Limb (tissue), 2 donors: Measurements from ENCODE around the gene NR4A3.

Experiments used
- DNase-seq, 2 donors: peaks; one replicate each; pipeline ENCODE4 v3.0.0-alpha.2; 2016; ENCODE audit errors: extremely low spot score in 2 of 2

Gene NR4A3

GRCh38 chr9:99813739-99814138 is 7.9 kb upstream of the NR4A3 start:
- no peak for DNase-seq

- DNase-seq: peak in 1 of 2 donors; percentile 15
Observed at GRCh38 chr9:99814359-99814758, 7.3 kb upstream of the NR4A3 start.

- DNase-seq: no peak
Observed at GRCh38 chr9:99816392-99816791, 5.3 kb upstream of the NR4A3 start.

GRCh38 chr9:99818500-99818899 is 3.2 kb upstream of the NR4A3 start:
- no peak for DNase-seq

GRCh38 chr9:99819123-99819855 is 2.4 kb upstream of the NR4A3 start:
- DNase-seq: peak in 1 of 2 donors; percentile 74

GRCh38 chr9:99819856-99820684 is 1.6 kb upstream of the NR4A3 start:
- peak; percentile 91 to 97 for DNase-seq

- DNase-seq: peak in 1 of 2 donors; percentile 80
Observed at GRCh38 chr9:99820685-99821395, 845 bp upstream of the NR4A3 start.

GRCh38 chr9:99822109-99822805 is 572 bp downstream of the NR4A3 start:
- DNase-seq: peak; percentile 43 to 83

GRCh38 chr9:99822806-99823591 is 1.3 kb downstream of the NR4A3 start:
- no peak for DNase-seq

GRCh38 chr9:99823681-99824377 is 2.1 kb downstream of the NR4A3 start:
- peak in 1 of 2 donors; percentile 77 for DNase-seq

- peak in 1 of 2 donors; percentile 70 for DNase-seq
Observed at GRCh38 chr9:99824378-99825171, 2.9 kb downstream of the NR4A3 start.

- peak in 1 of 2 donors; percentile 54 for DNase-seq
Observed at GRCh38 chr9:99825172-99826046, 3.7 kb downstream of the NR4A3 start.

- DNase-seq: no peak
Observed at GRCh38 chr9:99826579-99826978, 4.9 kb downstream of the NR4A3 start.

GRCh38 chr9:99827244-99827643 is 5.6 kb downstream of the NR4A3 start:
- no peak for DNase-seq

- DNase-seq: no peak
Observed at GRCh38 chr9:99828054-99828416, 6.3 kb downstream of the NR4A3 start.

GRCh38 chr9:99828417-99829176 is 6.9 kb downstream of the NR4A3 start:
- peak in 1 of 2 donors; percentile 50 for DNase-seq

- DNase-seq: no peak
Observed at GRCh38 chr9:99831857-99832557, 10.3 kb downstream of the NR4A3 start.
